Bronchial epithelial cell (primary cell): ENCODE results near the gene FAM53C. TPM values are rescaled to one million over a fixed set of nuclear protein-coding genes. Genes with fewer than 3 reads are reported as not detected.

Experiments used
- DNase-seq: peaks from one replicate; pipeline ENCODE4 v3.0.0-alpha.2; 2010; ENCODE audit warnings: low read depth
- FAIRE-seq: peaks from 2 replicates; lab custom pipeline; 2011; peaks lifted over from hg19 to GRCh38; lab: Jason Lieb, UNC
- H3K27me3 ChIP-seq: 2 replicates; pipeline ENCODE4 v1.5.1; 2011; ENCODE audit warnings: low read length; ENCODE audit not compliant: control insufficient read depth, insufficient read depth
- H3K36me3 ChIP-seq: 2 replicates; pipeline ENCODE4 v1.5.1; 2011; ENCODE audit warnings: low read length; ENCODE audit not compliant: control insufficient read depth, insufficient read depth
- H3K4me3 ChIP-seq: 2 replicates; pipeline ENCODE4 v1.5.1; 2011; ENCODE audit warnings: mild to moderate bottlenecking, low read depth, low read length, control low read depth
- CTCF ChIP-seq: IDR thresholded peaks from 2 replicates; pipeline ENCODE4 v1.5.1; 2011; ENCODE audit warnings: mild to moderate bottlenecking, moderate library complexity, low read length, control low read depth, inconsistent platforms; ENCODE audit not compliant: insufficient read depth, severe bottlenecking
- total RNA-seq: library from RNA; depleted of rRNA; stranded (reverse); fragments of >200 nt; gene quantifications from 2 replicates; pipeline ENCODE4 v1.2.1, GENCODE V29; 2014

Gene FAM53C
- total RNA-seq, 1 donor from 2014 or later, result 10.3 TPM

DNA sequence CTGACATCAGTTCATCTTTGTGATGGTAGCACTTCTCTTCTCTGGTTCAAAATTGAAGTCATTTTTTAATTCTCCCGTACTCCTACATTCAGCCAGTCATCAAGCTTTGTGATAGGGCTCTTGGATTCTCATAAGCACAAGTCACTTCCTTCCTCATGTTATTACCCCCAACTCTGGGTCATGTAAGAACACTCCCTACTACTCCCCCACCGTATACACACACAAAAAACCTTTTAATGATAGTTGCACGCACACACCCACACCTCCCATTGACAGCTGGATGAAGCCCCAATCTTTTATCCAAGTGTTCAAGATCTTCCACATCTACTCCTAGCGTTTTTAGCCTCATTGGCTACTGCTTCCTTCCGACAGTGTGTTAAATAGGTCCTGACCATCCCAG is 31.2 kb downstream of the FAM53C start:
- Histone ChIP-seq H3K4me3 (no peak overlapping the region), H3K27me3 (no peaks in the 10 kb centered on the region), H3K36me3 (peaks cover 2% of the 10 kb centered on the region)
- DNase-seq (no peak), FAIRE-seq (no peak)
- no peak for TF ChIP-seq CTCF

- TF ChIP-seq CTCF, result no peak
- Histone ChIP-seq H3K27me3 (no peaks in the 10 kb centered on the region), H3K4me3 (no peak overlapping the region), H3K36me3 (peaks cover 2% of the 10 kb centered on the region)
- FAIRE-seq (no peak), DNase-seq (no peak)
Measured at GRCh38 chr5:138369706-138370105, 31.6 kb downstream of the FAM53C start.

DNA sequence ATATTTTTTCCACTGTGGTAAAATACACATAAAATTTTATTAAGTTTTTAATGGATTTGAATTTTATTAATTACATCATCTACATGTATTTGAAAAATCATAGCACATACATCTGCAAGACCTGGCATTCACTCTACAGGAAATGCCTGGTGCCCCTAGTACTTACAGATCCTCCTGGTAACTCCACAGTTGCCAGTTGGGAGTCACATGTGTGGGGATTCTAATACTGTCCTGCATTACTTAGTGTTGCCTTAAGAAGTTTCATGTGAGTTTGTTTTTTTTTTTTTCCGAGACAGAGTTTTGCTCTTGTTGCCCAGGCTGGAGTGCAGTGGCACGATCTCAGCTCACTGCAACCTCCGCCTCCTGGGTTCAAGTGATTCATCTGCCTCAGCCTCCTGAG is 32.5 kb downstream of the FAM53C start:
- no peak for DNase-seq
- Histone ChIP-seq H3K36me3 (peaks cover 2% of the 10 kb centered on the region), H3K27me3 (no peaks in the 10 kb centered on the region), H3K4me3 (no peak overlapping the region)
- no peak for FAIRE-seq
- no peak for TF ChIP-seq CTCF

DNA sequence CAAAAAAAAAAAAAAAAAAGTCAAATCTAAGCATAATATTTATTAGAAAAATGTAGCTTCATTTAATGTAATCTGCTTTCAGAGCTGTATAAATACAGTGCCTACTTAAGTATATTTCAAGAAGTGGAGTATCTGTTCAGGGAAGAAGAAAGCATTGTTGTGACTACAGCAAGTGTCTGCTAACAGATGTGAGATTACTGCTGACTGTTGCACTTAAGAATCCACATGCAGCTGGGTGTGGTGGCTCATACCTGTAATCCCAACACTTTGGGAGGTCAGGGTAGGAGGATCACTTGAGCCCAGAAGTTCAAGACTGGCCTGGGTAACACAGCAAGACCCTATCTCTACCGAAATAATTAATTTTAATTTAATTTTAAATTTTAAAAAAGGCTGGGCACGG is 33.4 kb downstream of the FAM53C start:
- no peak for DNase-seq
- peaks cover 2% of the 10 kb centered on the region for H3K36me3 ChIP-seq
- FAIRE-seq, result no peak

DNA sequence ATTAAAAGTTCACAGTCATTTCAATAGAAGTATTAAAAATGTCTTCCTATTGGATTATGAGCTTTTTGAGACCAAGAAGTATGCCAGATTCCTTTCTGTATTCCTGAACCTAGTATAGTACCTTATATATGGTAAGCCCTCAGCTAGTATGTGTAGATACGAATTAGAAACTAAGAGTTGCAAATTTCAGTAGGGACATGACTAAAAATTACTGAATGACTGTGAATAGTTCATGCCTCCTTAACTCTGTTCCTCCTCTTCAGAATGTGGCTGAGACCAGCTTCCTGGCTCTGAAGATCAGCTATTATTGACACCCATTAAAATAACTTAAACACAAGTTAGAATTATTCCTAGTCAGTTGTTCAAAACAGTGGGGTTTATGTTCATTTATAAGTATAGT is 34.2 kb downstream of the FAM53C start:
- H3K36me3 ChIP-seq, result peaks cover 2% of the 10 kb centered on the region
- DNase-seq (no peak), FAIRE-seq (no peak)
- no peak overlapping the region for H3K4me3 ChIP-seq
- no peaks in the 10 kb centered on the region for H3K27me3 ChIP-seq
- TF ChIP-seq CTCF, result no peak

More for the DNA sequence above, 33.4 kb downstream of the FAM53C start:
- no peak for TF ChIP-seq CTCF
- H3K27me3 ChIP-seq, result no peaks in the 10 kb centered on the region
- H3K4me3 ChIP-seq, result no peak overlapping the region

DNA sequence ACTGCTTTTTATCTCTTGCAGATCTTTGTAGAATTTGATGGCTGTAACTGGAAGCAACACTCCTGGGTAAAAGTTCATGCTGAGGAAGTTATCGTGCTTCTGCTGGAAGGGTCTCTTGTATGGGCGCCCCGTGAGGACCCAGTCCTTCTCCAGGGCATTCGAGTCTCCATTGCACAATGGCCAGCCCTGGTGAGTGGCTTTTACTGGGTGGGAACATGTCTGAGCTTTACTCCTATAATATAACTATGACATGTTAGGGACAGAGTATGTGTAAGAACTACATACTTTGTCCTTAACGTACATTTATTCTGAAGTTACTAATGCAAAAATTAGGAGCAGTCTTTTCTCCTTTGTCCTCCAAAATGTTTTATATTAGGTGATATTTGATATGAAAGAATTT is 34.6 kb downstream of the FAM53C start:
- H3K4me3 ChIP-seq, result no peak overlapping the region
- H3K27me3 ChIP-seq, result no peaks in the 10 kb centered on the region
- FAIRE-seq, result no peak
- H3K36me3 ChIP-seq, result peaks cover 6% of the 10 kb centered on the region
- no peak for TF ChIP-seq CTCF
- no peak for DNase-seq
